OCI-LY3 (cell line): ENCODE results near the gene CDH15.

Source experiments
- H2AFZ ChIP-seq: fragments of 200-600, 300-600 bp; shearing (Covaris generic); 2 replicates; pipeline ENCODE4 v1.6.0; 2014; ENCODE audit warnings: antibody characterized with exemption, low read depth, low read length
- H3K27ac ChIP-seq: fragments of 200-600, 300-600 bp; sonication (generic); 2 replicates; pipeline ENCODE4 v1.5.1; 2014; ENCODE audit warnings: mild to moderate bottlenecking, low read length, moderate library complexity, mixed read lengths
- H3K27me3 ChIP-seq: fragments of 200-600, 300-600 bp; sonication (generic); 2 replicates; pipeline ENCODE4 v1.6.1; 2014; ENCODE audit warnings: low read depth, low read length, mixed read lengths
- H3K36me3 ChIP-seq: fragments of 200-600, 300-600 bp; sonication (generic); replicated peaks from 2 replicates; pipeline ENCODE3; 2014; ENCODE audit warnings: low read depth, low read length, mixed read lengths
- H3K4me1 ChIP-seq: fragments of 300-600, 200-600 bp; sonication (generic); 2 replicates; pipeline ENCODE4 v1.6.1; 2014; ENCODE audit warnings: low read length, mixed read lengths
- H3K4me2 ChIP-seq: fragments of 200-600, 300-600 bp; sonication (generic); 2 replicates; pipeline ENCODE4 v1.6.1; 2014; ENCODE audit warnings: low read length, mixed read lengths
- H3K4me3 ChIP-seq: fragments of 300-600, 200-600 bp; sonication (generic); 2 replicates; pipeline ENCODE4 v1.5.1; 2014; ENCODE audit warnings: antibody characterized with exemption, mild to moderate bottlenecking, low read length, moderate library complexity
- H3K79me2 ChIP-seq: fragments of 300-600, 200-600 bp; shearing (Covaris generic); 2 replicates; pipeline ENCODE4 v1.6.1; 2014; ENCODE audit warnings: mild to moderate bottlenecking, low read length, mixed read lengths
- H3K9ac ChIP-seq: fragments of 300-600, 200-600 bp; shearing (Covaris generic); 2 replicates; pipeline ENCODE4 v1.6.0; 2014; ENCODE audit warnings: mild to moderate bottlenecking, low read length, moderate library complexity
- H3K9me3 ChIP-seq: fragments of 200-600, 300-600 bp; shearing (Covaris generic); 2 replicates; pipeline ENCODE4 v1.6.1; 2014; ENCODE audit warnings: low read length, mixed read lengths; ENCODE audit not compliant: insufficient read depth
- H4K20me1 ChIP-seq: fragments of 200-600, 300-600 bp; sonication (generic); 2 replicates; pipeline ENCODE4 v1.6.1; 2016; ENCODE audit warnings: low read length, mixed read lengths; ENCODE audit not compliant: insufficient read depth
- EZH2phosphoT487 ChIP-seq: fragments of 200-600 bp; shearing (Covaris generic); IDR thresholded peaks from 2 replicates; pipeline ENCODE4 v1.6.1; 2018; ENCODE audit warnings: antibody characterized with exemption, mixed run types, low read depth
- TF ChIP-seq, protein P1 (sequence below): fragments of 200-600, 300-600 bp; sonication (generic); IDR thresholded peaks from 2 replicates; pipeline ENCODE4 v1.5.1; 2014; ENCODE audit warnings: antibody characterized with exemption, low read length, low read depth

CDH15 gene

DNA sequence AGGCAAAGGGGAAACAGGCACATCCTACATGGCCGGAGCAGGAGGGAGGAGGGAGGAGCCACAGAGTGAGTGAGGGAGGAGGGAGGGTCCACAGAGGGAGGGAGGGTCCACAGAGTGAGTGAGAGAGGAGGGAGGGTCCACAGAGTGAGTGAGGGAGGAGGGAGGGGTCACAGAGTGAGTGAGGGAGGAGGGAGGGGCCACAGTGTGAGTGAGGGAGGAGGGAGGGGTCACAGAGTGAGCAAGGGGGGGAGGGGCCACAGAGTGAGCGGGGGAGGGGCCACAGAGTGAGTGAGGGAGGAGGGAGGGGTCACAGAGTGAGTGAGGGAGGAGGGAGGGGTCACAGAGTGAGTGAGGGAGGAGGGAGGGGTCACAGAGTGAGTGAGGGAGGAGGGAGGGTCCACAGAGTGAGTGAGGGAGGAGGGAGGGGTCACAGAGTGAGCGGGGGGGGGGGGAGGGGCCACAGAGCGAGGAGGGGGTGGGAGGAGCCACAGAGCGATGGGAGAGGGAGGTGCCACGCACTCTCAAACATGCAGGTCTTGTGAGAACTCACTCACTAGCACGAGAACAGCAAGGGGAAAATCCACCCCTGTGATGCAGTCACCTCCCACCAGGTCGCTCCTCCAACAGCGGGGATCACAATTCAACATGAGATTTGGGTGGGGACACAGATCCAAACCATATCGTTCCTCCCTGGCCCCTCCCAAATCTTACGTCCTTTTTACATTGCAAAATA lies 24.3 kb upstream of the CDH15 start:
- no peaks in the 10 kb centered on the region for H3K79me2 ChIP-seq
- H3K36me3 ChIP-seq: peaks cover 67% of the 10 kb centered on the region
- TF ChIP-seq, protein P1, sequence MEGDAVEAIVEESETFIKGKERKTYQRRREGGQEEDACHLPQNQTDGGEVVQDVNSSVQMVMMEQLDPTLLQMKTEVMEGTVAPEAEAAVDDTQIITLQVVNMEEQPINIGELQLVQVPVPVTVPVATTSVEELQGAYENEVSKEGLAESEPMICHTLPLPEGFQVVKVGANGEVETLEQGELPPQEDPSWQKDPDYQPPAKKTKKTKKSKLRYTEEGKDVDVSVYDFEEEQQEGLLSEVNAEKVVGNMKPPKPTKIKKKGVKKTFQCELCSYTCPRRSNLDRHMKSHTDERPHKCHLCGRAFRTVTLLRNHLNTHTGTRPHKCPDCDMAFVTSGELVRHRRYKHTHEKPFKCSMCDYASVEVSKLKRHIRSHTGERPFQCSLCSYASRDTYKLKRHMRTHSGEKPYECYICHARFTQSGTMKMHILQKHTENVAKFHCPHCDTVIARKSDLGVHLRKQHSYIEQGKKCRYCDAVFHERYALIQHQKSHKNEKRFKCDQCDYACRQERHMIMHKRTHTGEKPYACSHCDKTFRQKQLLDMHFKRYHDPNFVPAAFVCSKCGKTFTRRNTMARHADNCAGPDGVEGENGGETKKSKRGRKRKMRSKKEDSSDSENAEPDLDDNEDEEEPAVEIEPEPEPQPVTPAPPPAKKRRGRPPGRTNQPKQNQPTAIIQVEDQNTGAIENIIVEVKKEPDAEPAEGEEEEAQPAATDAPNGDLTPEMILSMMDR: no peak
- no peak for TF ChIP-seq EZH2phosphoT487
- no peaks in the 10 kb centered on the region for H4K20me1 ChIP-seq
- H3K4me3 ChIP-seq: no peak overlapping the region
- no peaks in the 10 kb centered on the region for H3K4me1 ChIP-seq
- peaks cover 8% of the 10 kb centered on the region; the same call in 1 of the 2 replicates for H3K9me3 ChIP-seq
- no peaks in the 10 kb centered on the region for H3K27me3 ChIP-seq
- H2AFZ ChIP-seq: no peak overlapping the region
- no peak overlapping the region for H3K4me2 ChIP-seq
- H3K9ac ChIP-seq: no peak overlapping the region
- no peak overlapping the region for H3K27ac ChIP-seq

DNA sequence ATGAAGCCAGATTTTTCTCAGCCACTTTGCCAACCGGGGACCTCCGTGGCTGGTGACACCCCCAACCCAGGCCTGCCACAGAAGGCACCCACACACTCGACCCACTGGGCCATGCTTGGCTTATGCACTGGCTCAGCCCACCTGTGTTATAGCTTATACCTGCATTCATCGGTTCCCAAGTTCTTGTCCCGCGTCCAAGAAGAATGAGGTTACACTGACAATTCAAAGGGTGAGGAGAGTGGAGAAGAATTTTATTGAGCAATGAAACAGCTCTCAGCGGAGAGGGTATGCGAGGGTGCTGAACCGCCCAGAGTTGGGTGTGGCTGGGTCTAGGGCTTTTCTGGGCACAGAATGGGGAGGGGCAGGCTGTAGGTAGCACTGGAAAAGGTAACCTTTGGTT lies 22.2 kb upstream of the CDH15 start:
- peaks cover 3% of the 10 kb centered on the region; the same call in 1 of the 2 replicates for H4K20me1 ChIP-seq
- no peak overlapping the region for H3K4me2 ChIP-seq
- no peaks in the 10 kb centered on the region for H3K79me2 ChIP-seq
- peaks cover 64% of the 10 kb centered on the region for H3K36me3 ChIP-seq
- no peak overlapping the region for H3K9ac ChIP-seq
- H3K9me3 ChIP-seq: peaks cover 8% of the 10 kb centered on the region; the same call in 1 of the 2 replicates
- no peak for TF ChIP-seq EZH2phosphoT487
- TF ChIP-seq, protein P1: no peak
- no peak overlapping the region for H2AFZ ChIP-seq
- H3K4me3 ChIP-seq: no peak overlapping the region
- no peaks in the 10 kb centered on the region for H3K27me3 ChIP-seq
- H3K27ac ChIP-seq: no peak overlapping the region
- H3K4me1 ChIP-seq: peaks cover 9% of the 10 kb centered on the region

DNA sequence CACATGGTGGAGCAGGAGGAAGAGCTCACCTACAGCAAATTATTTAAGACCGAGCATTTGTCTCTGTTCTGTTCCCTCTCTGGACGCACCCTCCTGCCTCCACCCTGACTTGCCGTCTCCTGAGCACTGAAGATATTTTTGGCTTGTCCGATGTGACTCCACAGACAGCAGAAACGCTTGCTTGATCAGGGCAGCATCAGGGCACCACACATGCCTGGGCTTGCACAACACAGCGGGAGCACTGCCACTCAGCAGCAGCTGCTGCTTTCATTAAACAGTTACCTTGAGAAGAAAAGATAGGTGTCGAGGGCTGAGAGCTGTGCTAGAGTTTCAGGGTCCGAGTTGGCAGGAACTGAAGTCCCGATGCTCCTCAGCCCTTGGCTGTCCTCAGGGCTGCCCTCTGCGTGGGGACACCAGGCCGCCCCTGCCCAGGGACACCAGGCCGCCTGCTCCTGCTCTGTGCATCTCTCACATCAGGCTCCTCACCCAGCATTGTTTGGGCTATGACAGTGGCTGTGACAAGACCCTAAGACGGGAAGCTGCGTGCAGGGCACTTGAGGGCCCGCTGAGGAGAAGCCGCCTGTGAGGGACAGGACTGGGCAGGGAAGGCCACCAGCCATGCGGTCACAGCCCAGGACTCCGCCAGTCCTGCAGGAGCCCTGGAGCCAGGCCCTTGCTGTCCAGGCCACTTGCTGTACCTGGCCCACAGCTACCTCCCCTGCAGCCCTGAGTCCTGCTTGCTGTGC lies 21.3 kb upstream of the CDH15 start:
- peaks cover 8% of the 10 kb centered on the region; the same call in 1 of the 2 replicates for H3K9me3 ChIP-seq
- TF ChIP-seq, protein P1: no peak
- TF ChIP-seq EZH2phosphoT487: no peak
- no peak overlapping the region for H3K4me3 ChIP-seq
- no peak overlapping the region for H2AFZ ChIP-seq
- H3K27ac ChIP-seq: no peak overlapping the region
- peaks cover 9% of the 10 kb centered on the region for H3K4me1 ChIP-seq
- H4K20me1 ChIP-seq: peaks cover 3% of the 10 kb centered on the region; the same call in 1 of the 2 replicates
- H3K36me3 ChIP-seq: peaks cover 59% of the 10 kb centered on the region
- no peaks in the 10 kb centered on the region for H3K27me3 ChIP-seq
- H3K79me2 ChIP-seq: no peaks in the 10 kb centered on the region
- H3K4me2 ChIP-seq: no peak overlapping the region
- no peak overlapping the region for H3K9ac ChIP-seq

DNA sequence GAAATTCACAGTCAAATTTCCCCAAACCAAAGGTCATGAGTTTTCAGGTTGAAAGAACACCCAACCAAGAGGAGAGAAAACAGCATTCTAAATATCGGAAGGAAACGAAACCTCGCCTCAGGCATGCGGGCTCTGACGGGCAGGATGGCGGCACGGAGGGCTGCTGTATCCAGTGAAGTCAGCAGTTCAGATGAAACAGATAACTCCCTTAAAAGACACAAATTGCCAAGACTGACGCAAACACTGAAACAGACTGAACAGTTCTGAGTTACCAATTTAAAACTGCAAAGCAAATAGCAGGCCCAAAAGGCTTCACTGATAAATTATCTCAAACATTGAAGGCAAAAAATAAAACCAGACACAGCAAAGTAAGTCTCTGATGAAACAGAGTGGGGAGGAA lies 20.6 kb upstream of the CDH15 start:
- H2AFZ ChIP-seq: no peak overlapping the region

More for the DNA sequence above, 20.6 kb upstream of the CDH15 start:
- Histone ChIP-seq H3K4me3 (no peak overlapping the region), H3K4me1 (peaks cover 9% of the 10 kb centered on the region), H3K27me3 (no peaks in the 10 kb centered on the region), H3K27ac (no peak overlapping the region), H4K20me1 (peaks cover 3% of the 10 kb centered on the region; the same call in 1 of the 2 replicates), H3K9me3 (peaks cover 8% of the 10 kb centered on the region; the same call in 1 of the 2 replicates), H3K79me2 (no peaks in the 10 kb centered on the region), H3K9ac (no peak overlapping the region), H3K36me3 (peaks cover 52% of the 10 kb centered on the region), H3K4me2 (no peak overlapping the region)
- TF ChIP-seq, protein P1: no peak
- no peak for TF ChIP-seq EZH2phosphoT487
